ENCODE data around the gene KRT1.

DNA sequence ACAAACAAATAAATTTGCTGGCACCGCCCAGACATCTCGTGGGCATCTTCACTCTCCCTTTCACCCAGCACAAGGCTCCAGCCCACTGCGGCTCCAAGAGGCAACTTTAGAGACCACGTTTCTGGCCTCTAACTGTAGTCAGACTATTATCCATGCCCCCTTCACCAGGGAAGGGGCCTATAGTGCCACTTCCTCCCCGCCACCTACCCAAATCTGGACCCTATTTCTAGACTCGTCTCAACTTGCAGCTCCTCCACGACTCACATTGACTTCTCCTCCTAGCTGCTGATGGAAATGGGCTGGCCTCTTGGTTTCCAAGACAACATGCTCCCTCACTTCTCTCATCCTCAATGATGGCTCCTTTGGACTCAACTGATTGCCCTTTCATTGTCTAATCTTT, 12.3 kb downstream of the KRT1 start:
- TF ChIP-seq CTCF (IDR thresholded peaks at IDR 0.05) (no peak), POLR2A (IDR thresholded peaks at IDR 0.05; ENCODE audit: low read depth) (no peak), EP300 (IDR thresholded peaks at IDR 0.05) (no peak), POLR2AphosphoS5 (IDR thresholded peaks at IDR 0.05) (no peak)

All from esophagus muscularis mucosa (tissue), 4 donors.